Endometrium (tissue), 2 donors: ENCODE results near the gene GNB3.
"Not testable (repeated sequence)": the region's sequence is repeated elsewhere in the genome, so short reads cannot be mapped to it uniquely, and the experiment has no call there.

Source experiments
- FAIRE-seq: peaks from 2 replicates; lab custom pipeline; 2012; peaks lifted over from hg19 to GRCh38; lab: Jason Lieb, UNC
- donor health status: control.
- donor health status: control.

Gene GNB3

DNA sequence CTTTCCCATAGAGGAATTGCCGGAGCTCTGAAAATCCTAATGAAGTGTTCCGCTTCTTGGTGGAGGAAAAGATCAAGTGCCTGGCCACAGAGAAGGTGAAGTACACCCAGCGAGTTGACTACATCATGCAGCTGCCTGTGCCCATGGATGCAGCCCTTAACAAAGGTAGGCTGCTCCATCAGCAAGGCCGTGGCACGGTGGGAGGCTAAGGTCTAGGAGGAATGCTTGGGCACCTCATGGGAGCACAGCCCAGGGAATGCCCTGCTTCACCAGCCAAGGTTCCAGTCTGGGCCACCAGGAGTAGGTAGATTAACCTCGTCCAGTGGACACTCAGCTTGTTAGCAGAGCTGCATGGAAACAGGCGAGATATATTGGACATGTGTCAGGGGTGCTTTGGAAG, 20.2 kb downstream of the GNB3 start:
- FAIRE-seq = no peak

GRCh38 chr12:6861391-6861790, 20.7 kb downstream of the GNB3 start:
- FAIRE-seq = no peak

- FAIRE-seq = no peak
Measured at GRCh38 chr12:6863033-6863432, 22.3 kb downstream of the GNB3 start.

DNA sequence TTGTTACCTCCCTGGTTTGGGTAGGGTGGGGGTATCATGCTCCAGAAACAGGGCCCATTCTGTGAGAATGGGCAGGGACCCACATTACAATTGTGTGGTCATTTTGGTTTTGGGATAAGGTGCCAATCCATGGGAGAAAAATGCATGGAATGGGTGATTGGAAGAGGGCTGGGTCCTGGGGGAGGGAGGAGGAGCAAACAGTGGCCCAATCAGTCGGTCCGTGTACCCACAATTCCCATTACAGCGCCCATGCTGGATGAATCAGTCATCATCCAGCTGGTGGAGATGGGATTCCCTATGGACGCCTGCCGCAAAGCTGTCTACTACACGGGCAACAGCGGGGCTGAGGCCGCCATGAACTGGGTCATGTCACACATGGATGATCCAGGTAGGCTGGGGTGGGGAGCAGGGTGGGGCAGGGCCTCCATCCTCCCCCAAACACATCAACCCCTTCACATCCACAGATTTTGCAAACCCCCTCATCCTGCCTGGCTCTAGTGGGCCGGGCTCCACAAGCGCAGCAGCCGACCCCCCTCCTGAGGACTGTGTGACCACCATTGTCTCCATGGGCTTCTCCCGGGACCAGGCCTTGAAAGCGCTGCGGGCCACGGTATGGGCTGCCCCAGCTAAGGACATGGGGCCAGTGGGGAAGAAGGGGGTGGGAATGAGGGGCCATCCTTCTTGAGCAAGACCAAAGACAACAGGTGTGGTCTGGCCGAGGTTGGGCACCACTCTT, 23.0 kb downstream of the GNB3 start:
- FAIRE-seq = no peak

- FAIRE-seq = not testable (repeated sequence)
Measured at GRCh38 chr12:6865307-6865706, 24.6 kb downstream of the GNB3 start.

DNA sequence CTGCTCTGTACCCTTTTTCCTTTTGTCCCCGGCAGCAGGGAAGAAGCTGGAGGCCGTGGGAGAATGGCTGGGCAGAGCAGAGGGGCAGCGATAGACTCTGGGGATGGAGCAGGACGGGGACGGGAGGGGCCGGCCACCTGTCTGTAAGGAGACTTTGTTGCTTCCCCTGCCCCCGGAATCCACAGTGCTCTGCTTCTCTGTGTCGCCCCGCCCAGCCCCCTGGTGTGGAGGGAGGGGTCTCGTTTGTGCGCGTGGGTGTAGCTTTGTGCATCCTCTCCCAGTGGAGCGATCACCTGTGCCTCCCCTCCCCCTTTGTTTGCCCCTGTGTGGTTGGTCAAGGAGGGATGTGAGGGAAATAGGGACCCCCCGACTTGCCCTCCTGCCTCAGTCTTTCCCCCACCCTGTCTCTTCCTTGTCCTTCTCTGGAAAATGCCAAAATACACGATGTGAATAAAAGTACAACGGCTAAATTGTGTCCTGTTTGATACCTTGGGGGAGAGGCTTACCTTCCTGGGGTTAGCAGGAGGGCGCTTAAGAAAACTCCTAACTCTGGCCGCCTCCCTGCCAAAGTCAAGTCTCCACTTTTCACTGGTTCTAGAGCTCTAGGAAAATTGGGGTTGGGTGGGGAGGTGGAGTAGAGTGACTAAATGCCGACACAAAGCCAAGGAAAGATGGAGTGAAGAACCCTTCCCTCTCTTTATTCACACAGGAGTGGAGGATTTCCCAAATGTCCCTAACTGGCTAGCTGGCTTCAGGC, 25.6 kb downstream of the GNB3 start:
- no peak for FAIRE-seq

DNA sequence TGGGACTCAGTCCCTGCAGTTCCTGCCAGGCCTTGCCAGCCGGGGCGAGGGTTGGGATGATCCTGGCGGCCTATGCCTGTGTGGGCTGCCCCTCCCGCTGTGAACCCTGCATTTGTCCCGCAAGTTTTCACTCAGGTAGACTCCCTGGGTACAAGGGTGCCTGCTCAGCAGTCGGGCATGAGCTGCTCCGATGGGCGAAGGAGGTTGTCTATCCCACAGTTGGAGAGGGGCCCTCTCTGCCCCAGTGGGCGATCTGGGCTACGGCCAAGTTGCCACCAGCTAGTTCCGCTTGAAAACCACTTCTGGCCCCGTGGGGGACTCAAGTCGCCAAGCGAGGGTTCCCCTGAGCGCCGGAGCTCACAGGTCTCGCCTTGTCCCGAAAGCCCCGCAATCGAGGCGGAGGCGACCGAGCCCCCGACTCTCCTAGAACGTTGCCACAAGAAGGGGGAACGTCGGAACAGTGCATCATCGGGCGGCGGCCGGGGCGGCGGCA, 26.2 kb downstream of the GNB3 start:
- no peak for FAIRE-seq

DNA sequence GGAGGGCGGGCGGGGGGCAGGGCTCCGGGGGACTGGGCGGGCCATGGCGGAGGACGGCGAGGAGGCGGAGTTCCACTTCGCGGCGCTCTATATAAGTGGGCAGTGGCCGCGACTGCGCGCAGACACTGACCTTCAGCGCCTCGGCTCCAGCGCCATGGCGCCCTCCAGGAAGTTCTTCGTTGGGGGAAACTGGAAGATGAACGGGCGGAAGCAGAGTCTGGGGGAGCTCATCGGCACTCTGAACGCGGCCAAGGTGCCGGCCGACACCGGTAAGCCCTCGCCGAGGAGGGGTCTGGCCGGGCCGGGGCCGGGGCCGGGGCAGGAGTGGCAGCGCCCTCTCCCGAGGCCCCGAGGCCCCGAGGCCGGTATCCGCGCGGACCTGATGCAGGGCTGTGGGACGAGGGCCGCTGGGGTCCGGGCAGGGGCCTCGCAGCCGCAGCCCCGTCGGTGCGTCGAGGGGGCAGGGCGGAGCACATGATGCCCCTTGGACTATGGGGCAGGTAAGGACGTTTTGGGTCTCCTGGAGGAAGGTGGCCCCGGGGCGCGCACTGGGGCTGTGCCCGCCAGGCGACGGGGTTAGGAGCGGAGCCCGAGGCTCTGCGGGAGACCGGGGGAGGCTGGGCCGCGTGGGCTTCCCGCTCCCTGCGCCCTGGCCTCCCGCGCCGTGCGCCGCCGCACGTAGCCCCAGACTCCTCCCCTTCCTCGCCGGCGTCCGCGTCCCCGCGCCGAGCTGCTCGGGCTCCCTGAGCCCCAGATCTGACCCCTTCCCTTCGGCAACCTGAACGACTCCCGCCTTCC, 26.9 kb downstream of the GNB3 start, which contains the start of gene TPI1:
Gene TPI1 (plus strand): TSS at position 119 of the 798 bp plus-strand sequence. CDS start 36 bp downstream, at position 155.
- FAIRE-seq = no peak

- no peak for FAIRE-seq
Measured at GRCh38 chr12:6868211-6869048, 27.7 kb downstream of the GNB3 start.

GRCh38 chr12:6869049-6870021, 28.6 kb downstream of the GNB3 start:
- no peak for FAIRE-seq

DNA sequence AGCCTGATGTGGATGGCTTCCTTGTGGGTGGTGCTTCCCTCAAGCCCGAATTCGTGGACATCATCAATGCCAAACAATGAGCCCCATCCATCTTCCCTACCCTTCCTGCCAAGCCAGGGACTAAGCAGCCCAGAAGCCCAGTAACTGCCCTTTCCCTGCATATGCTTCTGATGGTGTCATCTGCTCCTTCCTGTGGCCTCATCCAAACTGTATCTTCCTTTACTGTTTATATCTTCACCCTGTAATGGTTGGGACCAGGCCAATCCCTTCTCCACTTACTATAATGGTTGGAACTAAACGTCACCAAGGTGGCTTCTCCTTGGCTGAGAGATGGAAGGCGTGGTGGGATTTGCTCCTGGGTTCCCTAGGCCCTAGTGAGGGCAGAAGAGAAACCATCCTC, 29.6 kb downstream of the GNB3 start:
- not testable (repeated sequence) for FAIRE-seq

GRCh38 chr12:6871052-6871957, 30.6 kb downstream of the GNB3 start:
- FAIRE-seq = no peak

- FAIRE-seq = no peak
Measured at GRCh38 chr12:6872073-6873048, 31.6 kb downstream of the GNB3 start.

DNA sequence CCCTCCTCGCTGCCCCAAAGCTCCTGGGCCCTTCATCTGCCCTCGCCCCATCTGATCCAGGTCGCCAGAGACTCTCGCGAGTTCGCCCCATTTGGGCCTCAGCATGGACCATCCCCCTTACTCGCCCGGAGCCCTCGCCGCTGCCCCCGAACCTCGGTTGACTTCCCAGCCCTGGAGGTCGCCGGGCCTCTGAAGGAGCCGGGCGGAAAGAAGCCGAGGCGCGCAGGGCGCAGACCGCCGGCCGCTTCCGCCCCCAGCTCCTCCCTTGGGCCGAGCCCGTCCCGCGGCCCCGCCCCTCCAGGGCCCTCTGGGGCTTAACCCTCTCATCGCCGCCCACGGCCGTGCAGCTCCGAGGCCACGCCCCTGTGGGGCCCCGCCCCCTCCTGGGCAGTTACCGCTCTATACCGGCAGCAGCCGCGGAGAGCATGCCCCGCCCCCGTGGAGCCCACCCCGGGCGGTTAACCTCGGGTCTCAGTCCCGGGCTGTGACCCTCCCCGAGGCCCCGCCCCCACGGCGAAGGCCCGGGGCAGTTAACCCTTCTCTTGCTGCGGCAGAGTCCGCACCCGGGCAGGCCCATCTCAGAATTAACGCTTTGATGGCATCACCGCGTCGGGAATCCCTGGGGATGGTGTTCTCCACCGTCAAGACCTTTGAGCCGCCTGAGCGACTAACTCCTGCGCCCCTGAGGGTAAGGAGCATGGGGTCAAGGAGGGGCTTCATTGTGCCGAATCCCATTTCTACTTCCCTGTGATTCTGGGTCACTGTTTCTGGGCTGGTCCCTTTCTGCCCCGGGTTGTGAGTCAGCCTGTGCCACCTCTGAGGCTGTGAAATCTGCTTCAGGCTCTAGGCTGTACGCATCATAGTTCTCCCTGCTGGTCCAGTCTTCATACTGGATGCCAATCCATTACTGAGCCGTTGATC, 32.6 kb downstream of the GNB3 start, which contains the start of gene SPSB2:
Gene SPSB2 (minus strand): TSS at position 210 of the 921 bp plus-strand sequence. CDS start 402 bp downstream, outside the sequence.
- FAIRE-seq = no peak

GRCh38 chr12:6874015-6874368, 33.3 kb downstream of the GNB3 start:
- not testable (repeated sequence) for FAIRE-seq

GRCh38 chr12:6879824-6880223, 39.1 kb downstream of the GNB3 start:
- not testable (repeated sequence) for FAIRE-seq

DNA sequence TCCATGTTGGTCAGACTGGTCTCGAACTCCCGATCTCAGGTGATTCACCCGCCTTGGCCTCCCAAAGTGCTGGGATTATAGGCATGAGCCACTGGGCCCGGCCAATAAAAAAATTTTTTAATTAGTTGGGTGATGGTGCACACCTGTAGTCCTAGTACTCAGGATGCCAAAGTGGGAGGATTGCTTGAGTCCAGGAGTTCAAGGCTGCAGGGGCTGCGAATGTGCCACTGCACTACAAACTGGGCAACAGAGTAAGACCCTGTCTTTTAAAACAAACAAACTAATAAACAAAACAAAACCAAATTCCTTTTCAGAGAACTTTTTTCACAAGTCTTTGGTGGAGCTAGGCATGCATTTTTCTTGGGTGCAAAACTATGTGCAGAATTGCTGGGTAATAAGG, 42.5 kb downstream of the GNB3 start:
- no peak for FAIRE-seq
